T-helper 2 cell (primary cell): Measurements from ENCODE around the gene ANKH.

Experiments used
- DNase-seq, 5 experiments: peaks; one replicate each; pipeline versions ENCODE4 v3.0.0 to v3.0.0-alpha.2; 2012 to 2022

Gene ANKH

DNA sequence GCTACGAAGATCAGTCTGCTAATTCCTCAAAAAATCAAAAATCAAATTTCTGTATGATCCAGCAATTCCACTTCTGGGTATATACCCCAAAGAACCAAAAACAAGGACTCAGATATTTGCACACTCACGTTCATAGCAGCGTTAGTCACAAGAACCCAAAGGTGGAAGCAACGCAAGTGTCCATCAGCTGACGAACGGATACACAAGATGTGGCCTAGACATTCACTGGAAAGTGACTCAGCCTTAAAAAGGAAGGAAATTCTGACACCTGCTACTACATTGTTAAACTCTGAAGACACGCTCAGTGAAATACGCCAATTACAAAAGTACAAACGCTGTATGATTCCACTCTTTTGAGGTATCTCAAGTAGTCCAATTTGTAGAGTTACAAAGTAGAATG, 113.7 kb downstream of the ANKH start:
- no peak for DNase-seq

DNA sequence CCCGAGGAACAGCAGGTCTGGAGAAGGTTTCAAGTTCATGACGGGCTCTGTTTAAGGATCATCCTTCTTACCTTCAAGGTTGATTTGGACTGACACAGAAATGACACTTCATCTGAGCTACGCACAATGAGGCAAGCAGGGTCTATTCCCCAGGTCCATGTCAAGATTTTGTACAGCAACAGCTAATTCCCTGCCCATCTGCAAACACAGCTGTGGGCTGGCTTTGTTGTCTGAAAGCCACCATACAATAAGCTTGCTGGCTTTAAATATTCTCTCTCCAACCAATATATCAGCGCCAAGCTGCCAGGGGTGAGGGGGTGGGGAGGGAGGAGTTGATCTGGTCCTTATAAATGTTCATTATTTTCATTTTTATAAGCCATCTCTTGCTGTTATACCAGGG, 115.1 kb downstream of the ANKH start:
- DNase-seq = no peak

- DNase-seq = no peak
Measured at GRCh38 chr5:14753947-14754346, 117.6 kb downstream of the ANKH start.

GRCh38 chr5:14753292-14753691, 118.3 kb downstream of the ANKH start:
- DNase-seq = no peak

- no peak for DNase-seq
Measured at GRCh38 chr5:14752497-14753071, 119.0 kb downstream of the ANKH start.

DNA sequence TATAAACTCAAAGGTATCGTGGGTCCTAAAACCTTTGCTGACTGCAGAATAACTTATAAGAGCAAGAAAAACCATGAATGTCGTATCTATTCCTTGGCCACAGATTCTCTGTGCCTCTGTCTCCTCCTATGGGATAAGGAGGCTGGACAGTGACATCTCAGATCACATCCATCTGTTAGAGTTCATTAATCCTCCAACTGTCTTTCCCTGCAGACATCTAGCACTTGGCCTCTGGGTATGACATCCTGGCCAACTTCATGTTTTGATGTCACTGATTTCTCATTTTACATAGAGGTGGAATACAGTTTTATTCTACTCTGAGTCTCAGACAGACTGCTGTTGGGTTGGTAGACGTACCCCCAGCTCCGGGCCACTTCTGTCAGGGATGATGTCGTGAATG, 120.9 kb downstream of the ANKH start:
- no peak for DNase-seq

DNA sequence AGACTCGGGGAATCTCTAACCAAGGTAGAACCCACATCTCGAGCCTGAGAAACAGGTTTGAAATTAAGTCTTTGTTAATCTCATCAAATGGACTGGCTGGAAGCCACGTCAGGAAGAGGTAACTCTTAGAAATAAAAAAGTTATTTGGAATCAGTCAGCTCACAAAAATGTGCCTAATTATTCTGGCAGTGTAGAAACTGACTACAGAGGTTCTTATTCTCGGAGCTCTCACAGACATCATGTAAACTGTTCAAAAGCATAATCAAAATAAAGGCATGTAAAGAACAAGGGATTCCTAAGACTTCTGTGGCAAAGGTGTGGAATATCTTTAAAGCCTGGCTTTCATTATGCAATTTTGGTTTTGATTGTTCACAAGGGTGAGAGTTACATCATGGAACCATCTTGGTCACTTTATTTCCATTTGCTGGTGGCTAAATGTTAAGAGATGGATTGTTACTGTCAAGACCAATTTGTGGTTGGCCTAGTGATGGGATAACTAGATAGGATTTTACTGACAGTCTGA, 121.9 kb downstream of the ANKH start:
- no peak for DNase-seq

DNA sequence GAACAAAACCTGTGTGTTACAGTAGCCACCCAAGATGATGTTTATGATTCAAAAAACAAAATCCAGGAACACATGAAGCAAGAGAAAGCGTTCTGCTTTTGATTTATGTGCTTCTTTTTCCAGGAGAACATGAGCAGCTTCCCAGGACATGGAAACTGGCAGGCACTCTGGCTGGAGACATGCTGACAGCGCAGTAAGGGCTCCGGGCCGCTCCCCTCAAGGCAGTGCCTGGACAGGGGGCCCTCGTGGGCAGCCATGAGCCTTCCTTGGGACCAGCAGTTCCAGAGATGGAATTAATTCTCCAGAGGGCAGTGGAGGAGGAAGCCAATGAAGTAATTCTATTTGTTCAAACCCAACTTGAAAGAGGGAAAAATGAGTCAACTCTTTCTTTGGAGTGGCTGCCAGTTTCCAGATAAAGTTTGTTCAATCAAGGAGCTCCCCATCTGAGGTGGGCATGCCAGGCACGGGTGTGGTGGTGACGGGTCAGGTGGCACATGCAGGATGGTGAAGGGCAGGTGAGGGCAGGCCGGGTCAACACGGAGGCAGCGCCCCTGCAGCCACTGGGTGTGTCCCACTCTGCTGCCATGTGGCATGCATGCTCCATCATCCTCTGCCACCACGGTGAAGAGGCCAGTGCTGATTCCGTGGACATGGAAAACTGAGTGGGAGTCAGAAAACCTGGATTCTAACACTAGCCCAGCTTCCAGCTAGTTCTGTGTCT, 123.2 kb downstream of the ANKH start:
- DNase-seq = no peak

- DNase-seq = peak in 1 of 5 experiments; percentile 78
Measured at GRCh38 chr5:14745753-14746152, 125.8 kb downstream of the ANKH start.

- no peak for DNase-seq
Measured at GRCh38 chr5:14745188-14745563, 126.4 kb downstream of the ANKH start.

DNA sequence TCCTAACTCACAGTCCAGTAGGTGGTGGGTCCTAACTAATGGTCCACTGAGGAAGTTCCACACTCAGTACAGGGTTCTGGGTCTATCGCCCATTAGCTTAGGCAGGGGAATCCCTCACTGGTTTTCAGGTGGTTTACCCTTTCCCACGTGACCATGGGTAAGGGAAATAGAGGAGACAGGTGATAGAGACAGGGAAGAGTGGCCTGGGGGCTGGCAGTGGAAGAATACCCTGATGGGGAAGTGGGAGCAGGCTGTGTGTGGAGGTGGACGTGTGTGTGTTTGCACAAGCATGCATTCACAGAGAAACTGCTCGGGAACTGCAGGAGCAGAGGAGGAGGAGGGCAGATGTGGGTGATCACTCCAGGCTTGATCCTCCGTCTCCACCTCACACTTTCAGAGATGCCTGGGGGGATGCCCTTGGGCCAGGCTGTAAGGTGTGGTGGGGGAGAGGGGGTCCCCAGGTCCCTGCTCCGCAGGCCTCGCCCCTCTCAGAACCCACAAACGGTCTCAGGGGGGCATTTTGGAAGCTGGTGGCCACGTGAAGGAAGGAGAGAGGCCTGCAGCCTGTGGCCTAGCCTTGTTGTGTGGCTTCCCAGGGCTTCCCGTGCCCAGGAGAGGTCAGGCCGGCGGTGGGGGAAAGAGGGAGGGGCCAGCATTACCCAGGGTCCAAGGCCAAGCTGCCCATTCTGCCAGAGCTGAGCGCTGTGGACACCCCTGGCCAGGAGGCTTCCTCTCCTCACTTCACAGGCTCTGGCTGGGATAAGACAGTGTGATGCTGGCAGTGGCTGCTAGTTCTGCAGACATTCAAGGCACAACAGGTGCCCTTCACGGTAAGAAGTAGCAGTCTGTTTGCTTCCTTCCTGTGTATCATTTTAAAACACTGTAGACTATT, 127.0 kb downstream of the ANKH start:
- no peak for DNase-seq

- DNase-seq = no peak
Measured at GRCh38 chr5:14743601-14744295, 127.8 kb downstream of the ANKH start.

DNA sequence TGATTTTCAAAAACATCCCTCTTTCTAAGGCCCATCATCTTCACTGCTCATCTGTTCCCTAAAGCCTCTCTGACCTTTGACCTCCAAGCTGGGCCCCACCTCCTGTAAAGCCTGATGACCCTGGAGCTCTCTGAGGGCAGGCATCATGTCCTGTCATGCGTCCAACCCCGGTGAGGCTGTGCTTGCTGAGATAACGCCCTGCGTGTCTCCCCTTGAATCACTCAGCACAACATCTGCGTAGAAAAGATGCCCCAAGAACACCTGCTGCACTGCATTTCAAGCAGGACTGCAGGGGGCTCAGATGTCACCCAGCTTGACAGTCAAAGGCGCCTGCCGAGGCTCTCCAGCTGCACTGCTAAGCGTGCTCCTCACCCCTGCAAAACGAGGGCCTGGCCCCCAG, 129.1 kb downstream of the ANKH start:
- DNase-seq = no peak

DNA sequence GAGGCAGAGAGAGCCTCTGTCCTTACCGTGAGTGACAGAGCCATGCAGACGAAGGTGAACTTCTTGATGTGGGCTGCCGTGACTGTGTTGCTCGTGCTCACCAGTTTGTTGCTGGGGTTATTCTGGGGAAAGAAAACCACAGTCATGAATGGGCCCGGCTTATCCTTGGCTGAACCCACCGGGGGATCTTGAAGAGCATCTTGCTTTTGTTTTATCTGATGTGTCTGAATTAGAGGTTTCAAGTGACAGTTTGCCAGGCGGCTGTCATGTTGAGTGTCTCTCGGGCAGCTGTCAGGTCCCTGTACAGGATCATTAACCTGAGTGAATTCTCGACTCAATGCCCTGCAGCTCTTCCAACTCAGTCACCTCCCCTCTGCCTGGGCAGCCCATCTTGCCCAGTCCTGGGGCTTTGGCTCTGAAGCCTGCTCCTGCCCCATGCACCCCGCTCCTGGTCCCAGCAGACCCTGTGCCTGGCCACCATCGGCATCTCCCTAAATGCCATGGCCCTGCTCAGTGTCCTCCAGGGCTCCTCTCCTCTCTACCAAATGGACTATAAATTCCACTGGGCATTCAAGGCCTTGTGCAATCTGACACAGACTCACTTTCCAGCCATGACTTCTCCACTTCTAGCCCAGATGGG, 129.7 kb downstream of the ANKH start:
- DNase-seq = peak in 1 of 5 experiments; percentile 55

GRCh38 chr5:14741131-14741530, 130.4 kb downstream of the ANKH start:
- no peak for DNase-seq

DNA sequence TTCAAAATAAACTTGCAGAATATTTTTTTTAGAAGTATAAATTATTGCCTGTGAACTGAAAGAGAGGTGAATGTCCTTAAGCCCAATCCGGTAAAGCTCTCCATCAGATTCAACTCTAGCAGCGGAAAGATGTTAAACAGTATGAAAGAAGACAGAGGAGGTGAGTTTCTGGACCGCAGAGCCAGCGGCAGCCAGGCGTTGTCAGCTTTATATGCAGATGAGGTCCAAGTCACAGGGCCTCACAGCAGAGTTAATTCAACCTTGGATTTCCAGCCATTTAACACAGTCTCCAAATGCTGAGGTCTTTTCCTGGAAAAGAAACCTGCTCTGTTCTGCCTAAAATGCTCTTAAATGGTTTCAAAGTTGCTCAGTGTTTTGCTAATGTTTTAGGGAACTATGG, 131.6 kb downstream of the ANKH start:
- no peak for DNase-seq

DNA sequence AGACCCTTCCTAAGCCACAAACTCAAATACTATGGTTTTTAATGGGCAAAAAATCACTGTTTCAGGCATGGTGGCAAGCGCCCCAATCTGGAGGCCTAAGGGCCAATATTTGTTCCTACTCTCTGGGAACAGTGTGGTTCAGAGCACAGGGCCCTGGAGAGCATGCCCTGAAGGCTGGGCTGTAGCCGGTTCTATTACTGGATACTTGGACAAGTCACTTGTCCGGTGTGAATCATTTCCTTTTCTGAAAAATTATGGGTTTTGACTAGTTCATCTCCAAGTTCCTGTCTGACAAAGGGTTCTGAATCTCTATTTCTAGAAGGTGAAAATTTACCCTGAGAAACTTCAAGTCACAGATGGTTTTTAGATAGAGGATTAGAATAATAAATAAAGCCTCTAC, 132.0 kb downstream of the ANKH start:
- no peak for DNase-seq

DNA sequence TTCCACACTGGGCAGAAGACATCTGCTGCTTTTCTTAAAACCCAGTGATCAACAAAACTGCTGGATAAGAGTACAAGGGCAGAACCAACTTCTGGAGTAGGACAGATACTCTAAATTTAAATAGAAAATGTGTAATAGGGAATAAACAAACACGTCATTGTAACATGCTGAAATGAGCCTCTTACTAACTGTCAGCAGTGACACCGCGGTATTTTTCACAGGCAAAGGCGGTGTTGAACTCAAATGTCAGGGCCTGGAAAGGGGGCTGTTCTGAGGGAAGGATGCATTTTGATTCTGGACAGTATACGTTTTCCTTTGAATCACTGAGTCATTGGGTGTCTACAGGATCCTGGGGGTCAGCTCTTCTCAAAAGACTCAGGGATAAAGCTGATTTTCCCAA, 133.5 kb downstream of the ANKH start:
- no peak for DNase-seq

DNA sequence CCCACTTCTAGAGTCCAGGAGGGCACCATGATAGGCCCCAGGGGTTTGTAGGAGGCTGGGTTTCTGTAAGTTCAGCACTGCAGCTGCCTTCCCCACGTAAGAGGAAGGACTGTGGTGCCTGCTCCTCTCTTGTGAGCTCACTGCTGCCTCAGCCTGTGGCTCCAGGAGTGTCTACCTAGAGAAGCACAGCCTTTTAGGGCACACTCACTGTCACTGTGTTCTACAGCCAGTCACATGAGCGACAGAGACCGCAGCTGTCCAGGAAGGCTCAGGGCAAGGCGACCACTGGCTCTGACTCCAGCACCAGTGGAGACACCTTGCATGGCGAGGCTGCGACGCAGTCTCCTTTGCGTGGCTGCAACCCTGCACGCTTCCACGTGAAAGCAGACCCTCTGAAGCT, 134.3 kb downstream of the ANKH start:
- DNase-seq = no peak

GRCh38 chr5:14735944-14736343, 135.6 kb downstream of the ANKH start:
- no peak for DNase-seq

DNA sequence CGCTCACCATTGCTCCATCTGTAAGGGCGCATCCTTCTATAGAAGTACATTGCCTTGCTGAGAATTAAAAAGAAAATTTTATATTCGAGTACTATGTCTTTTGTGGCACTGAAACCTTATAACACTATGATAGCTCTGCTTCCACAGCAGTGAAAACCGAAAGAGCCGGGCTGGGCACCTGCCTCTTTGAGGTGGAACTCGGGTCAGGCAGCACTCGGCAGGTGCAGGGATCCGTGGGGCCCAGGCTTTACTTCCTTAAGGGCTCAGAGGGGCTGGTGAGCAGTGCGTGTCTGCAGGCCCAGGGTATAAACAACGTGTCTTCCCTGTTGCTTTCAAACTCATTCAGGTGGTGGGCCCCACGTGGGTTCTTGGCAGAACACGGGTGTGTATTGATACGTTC, 137.2 kb downstream of the ANKH start:
- DNase-seq = no peak

DNA sequence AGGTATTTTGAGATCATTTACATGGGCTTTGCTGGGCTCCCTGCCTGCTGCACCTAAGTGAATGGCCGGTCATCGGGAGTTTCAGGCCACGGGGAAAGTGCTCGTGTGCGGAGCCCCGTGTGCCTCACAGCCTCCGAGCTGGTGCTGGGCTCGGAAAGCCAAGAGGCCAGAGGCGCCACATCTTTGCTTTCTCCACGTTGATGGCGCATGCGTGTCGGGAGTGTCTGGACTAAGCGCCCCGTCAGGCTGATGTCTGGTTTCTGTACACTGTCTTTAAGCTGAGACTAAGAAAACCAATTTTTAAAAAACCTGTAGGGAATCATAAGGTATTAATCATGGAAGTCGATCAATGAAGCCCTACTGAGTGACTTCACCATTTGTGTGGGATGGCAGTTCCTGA, 137.9 kb downstream of the ANKH start:
- no peak for DNase-seq

GRCh38 chr5:14732991-14733390, 138.6 kb downstream of the ANKH start:
- DNase-seq = no peak
